Measurements from ENCODE around the gene PAPOLA. TPM values are rescaled to one million over a fixed set of nuclear protein-coding genes. Genes with fewer than 3 reads are reported as not detected.

Gene PAPOLA
- total and polyA plus RNA-seq, 2 experiments from 2014 or later, result 97.7 to 151 TPM

DNA sequence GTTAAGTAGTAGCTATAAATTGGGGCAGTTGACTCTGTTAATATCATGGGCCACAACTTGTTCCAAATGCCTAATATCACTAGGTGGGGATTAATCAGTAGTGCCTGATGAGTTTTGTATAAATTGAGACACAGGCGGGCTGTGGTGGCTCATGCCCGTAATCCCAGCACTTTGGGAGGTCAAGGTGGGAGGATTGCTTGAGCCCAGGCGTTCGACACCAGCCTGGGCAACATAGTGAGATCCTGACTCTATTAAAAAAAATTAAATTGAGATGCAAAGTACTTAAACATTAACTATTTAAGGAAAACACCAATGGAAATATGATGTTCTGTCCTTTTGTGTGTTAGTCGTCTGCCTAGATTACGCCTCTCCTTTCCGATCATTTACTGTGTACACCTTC is 9.0 kb downstream of the PAPOLA start:
- no peak overlapping the region for H3K4me3 ChIP-seq
- peaks cover 98% of the 10 kb centered on the region for H3K79me2 ChIP-seq
- H3K27ac ChIP-seq, result no peak overlapping the region
- H3K27me3 ChIP-seq, result no peaks in the 10 kb centered on the region
- peaks cover 98% of the 10 kb centered on the region for H4K20me1 ChIP-seq (ENCODE audit: insufficient read depth, poor library complexity, severe bottlenecking)
- no peak for TF ChIP-seq EZH2phosphoT487 (IDR thresholded peaks at IDR 0.05; ENCODE audit: low read depth, severe bottlenecking, unreplicated experiment)
- TF ChIP-seq EZH2 (IDR thresholded peaks at IDR 0.05; ENCODE audit: borderline replicate concordance), result no peak
- TF ChIP-seq, protein P1, sequence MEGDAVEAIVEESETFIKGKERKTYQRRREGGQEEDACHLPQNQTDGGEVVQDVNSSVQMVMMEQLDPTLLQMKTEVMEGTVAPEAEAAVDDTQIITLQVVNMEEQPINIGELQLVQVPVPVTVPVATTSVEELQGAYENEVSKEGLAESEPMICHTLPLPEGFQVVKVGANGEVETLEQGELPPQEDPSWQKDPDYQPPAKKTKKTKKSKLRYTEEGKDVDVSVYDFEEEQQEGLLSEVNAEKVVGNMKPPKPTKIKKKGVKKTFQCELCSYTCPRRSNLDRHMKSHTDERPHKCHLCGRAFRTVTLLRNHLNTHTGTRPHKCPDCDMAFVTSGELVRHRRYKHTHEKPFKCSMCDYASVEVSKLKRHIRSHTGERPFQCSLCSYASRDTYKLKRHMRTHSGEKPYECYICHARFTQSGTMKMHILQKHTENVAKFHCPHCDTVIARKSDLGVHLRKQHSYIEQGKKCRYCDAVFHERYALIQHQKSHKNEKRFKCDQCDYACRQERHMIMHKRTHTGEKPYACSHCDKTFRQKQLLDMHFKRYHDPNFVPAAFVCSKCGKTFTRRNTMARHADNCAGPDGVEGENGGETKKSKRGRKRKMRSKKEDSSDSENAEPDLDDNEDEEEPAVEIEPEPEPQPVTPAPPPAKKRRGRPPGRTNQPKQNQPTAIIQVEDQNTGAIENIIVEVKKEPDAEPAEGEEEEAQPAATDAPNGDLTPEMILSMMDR (IDR thresholded peaks at IDR 0.05; ENCODE audit: poor library complexity), result no peak
- H3K9me2 ChIP-seq (replicated peaks; ENCODE audit: insufficient read depth), result no peaks in the 10 kb centered on the region
- no peaks in the 10 kb centered on the region for H3K36me3 ChIP-seq (replicated peaks; ENCODE audit: insufficient read depth, low read depth)
- WGBS (ENCODE audit: low lambda C conversion rate, missing lambda C conversion rate), result 88% methylated on average over 7 of the region's 7 CpGs
- DNase-seq (ENCODE audit: low spot score), result no peak
- H3K4me1 ChIP-seq (ENCODE audit: insufficient read depth), result peaks cover 52% of the 10 kb centered on the region
- no peaks in the 10 kb centered on the region for H3K9me3 ChIP-seq (ENCODE audit: low read depth)
- H2AFZ ChIP-seq, result no peak overlapping the region
- H3K4me2 ChIP-seq, result peak overlapping the region; percentile 61

DNA sequence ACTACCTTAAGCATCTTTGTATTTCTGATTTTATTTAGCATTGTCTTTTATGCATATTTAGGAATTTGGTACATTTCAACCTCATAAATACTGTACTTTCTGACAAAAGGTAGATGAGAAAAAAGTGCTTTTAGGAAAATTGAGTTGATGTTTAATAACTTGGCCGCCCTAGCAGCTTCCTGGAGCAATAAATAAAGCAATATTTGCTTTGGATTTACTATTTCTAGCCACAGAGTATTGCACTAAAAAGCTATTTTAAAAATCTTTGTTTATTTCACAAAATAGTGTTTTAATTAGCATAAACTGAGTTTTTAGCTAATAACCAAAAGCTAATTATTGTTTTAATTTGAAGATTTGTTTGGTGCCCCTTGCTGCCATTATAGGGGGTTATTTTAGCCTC is 9.5 kb downstream of the PAPOLA start:
- TF ChIP-seq, protein P1 (IDR thresholded peaks at IDR 0.05; ENCODE audit: poor library complexity), result no peak
- TF ChIP-seq EZH2phosphoT487 (IDR thresholded peaks at IDR 0.05; ENCODE audit: low read depth, severe bottlenecking, unreplicated experiment) (no peak), EZH2 (IDR thresholded peaks at IDR 0.05; ENCODE audit: borderline replicate concordance) (no peak)
- 67% methylated on average over 1 of the region's 1 CpG for WGBS (ENCODE audit: low lambda C conversion rate, missing lambda C conversion rate)
- H3K27me3 ChIP-seq, result no peaks in the 10 kb centered on the region
- H3K4me3 ChIP-seq, result no peak overlapping the region
- no peaks in the 10 kb centered on the region for H3K9me3 ChIP-seq (ENCODE audit: low read depth)
- H3K79me2 ChIP-seq, result peaks cover 98% of the 10 kb centered on the region
- peak overlapping the region; percentile 35 for H3K27ac ChIP-seq
- H3K4me2 ChIP-seq, result peak overlapping the region; percentile 61
- no peaks in the 10 kb centered on the region for H3K9me2 ChIP-seq (replicated peaks; ENCODE audit: insufficient read depth)
- no peaks in the 10 kb centered on the region for H3K36me3 ChIP-seq (replicated peaks; ENCODE audit: insufficient read depth, low read depth)
- no peak for DNase-seq (ENCODE audit: low spot score)
- H4K20me1 ChIP-seq (ENCODE audit: insufficient read depth, poor library complexity, severe bottlenecking), result peaks cover 98% of the 10 kb centered on the region
- peaks cover 53% of the 10 kb centered on the region for H3K4me1 ChIP-seq (ENCODE audit: insufficient read depth)
- H2AFZ ChIP-seq, result no peak overlapping the region

DNA sequence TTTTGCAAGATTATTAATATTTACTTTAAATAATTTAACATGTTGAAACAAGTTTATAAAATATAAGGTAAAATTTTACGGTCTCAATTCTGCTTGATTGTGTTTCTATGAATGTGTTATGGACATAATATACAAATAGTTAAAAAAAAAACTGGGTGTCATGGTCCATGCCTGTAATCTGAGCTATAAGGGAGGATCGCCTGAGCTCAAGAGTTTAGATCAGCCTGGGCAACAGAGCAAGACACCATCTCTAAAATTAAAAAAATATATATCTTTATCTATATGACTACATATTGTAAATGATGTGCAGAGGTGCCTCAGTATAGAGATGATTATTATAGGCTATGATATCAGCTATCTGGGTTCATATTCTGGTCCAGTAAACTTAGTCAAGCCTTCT is 9.9 kb downstream of the PAPOLA start:
- DNase-seq (ENCODE audit: low spot score), result no peak
- H4K20me1 ChIP-seq (ENCODE audit: insufficient read depth, poor library complexity, severe bottlenecking), result peaks cover 98% of the 10 kb centered on the region
- H3K4me1 ChIP-seq (ENCODE audit: insufficient read depth), result peaks cover 53% of the 10 kb centered on the region
- WGBS (ENCODE audit: low lambda C conversion rate, missing lambda C conversion rate), result 93% methylated on average over 2 of the region's 2 CpGs
- H3K9me3 ChIP-seq (ENCODE audit: low read depth), result no peaks in the 10 kb centered on the region
- H3K27me3 ChIP-seq, result no peaks in the 10 kb centered on the region
- peaks cover 98% of the 10 kb centered on the region for H3K79me2 ChIP-seq
- H3K9me2 ChIP-seq (replicated peaks; ENCODE audit: insufficient read depth), result no peaks in the 10 kb centered on the region
- no peaks in the 10 kb centered on the region for H3K36me3 ChIP-seq (replicated peaks; ENCODE audit: insufficient read depth, low read depth)
- TF ChIP-seq, protein P1 (IDR thresholded peaks at IDR 0.05; ENCODE audit: poor library complexity), result no peak
- TF ChIP-seq EZH2phosphoT487 (IDR thresholded peaks at IDR 0.05; ENCODE audit: low read depth, severe bottlenecking, unreplicated experiment) (no peak), EZH2 (IDR thresholded peaks at IDR 0.05; ENCODE audit: borderline replicate concordance) (no peak)
- no peak overlapping the region for H2AFZ ChIP-seq
- H3K4me3 ChIP-seq, result no peak overlapping the region
- H3K4me2 ChIP-seq, result peak overlapping the region; percentile 61
- peak overlapping the region; percentile 35 for H3K27ac ChIP-seq
